GM19193 (cell line): ENCODE measurements around the gene POM121C.
"Not testable (repeated sequence)": the region's sequence is repeated elsewhere in the genome, so short reads cannot be mapped to it uniquely, and the experiment has no call there.

ENCODE experiments used
- POLR2A ChIP-seq: IDR thresholded peaks from 4 replicates; pipeline ENCODE4 v1.6.1; 2011; ENCODE audit not compliant: insufficient read depth, insufficient read length; ENCODE audit errors: extremely low read depth

Gene POM121C

DNA sequence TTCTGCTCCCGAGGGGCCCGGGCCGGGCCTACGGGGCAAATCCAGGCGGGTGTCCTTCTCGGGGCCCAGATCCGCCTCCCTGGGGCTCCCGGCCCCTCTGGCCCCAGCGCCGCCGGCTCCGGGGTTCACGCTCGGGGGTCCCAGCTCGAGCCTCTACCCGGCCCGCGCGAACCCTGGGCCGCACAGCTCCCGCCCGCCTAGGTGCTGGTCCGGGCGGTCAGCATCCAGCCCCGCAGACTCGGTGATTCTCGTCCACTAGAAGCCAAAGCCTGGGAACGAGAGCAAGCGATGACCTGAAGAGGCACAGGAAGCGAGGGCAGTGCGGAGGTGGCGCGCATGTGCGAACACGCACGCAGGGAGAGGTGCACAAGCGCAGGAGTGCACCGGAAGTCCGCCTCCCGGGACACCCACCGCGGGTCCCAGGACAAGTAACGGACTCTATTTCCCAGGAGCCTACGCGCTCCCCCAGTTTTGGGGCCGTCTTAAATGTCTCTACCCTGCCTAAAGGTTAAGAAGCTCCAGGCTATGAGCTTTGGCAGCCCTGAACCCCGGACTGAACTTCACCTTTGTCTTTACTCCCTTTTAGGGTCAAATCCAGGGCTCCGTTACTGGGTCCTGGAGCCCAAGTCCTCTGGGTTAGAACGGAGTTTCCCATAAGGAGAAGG, at the start of gene POM121C:
Gene POM121C (minus strand): TSS at position 321 of the 665 bp plus-strand sequence. CDS start 44,803 bp downstream, outside the sequence.
- TF ChIP-seq POLR2A: peak; percentile 65

GRCh38 chr7:75534727-75535307, 48.7 kb upstream of the POM121C start:
- no peak for TF ChIP-seq POLR2A

- TF ChIP-seq POLR2A: no peak
These were observed 47.8 kb upstream of the POM121C start for GRCh38 chr7:75533926-75534325.

DNA sequence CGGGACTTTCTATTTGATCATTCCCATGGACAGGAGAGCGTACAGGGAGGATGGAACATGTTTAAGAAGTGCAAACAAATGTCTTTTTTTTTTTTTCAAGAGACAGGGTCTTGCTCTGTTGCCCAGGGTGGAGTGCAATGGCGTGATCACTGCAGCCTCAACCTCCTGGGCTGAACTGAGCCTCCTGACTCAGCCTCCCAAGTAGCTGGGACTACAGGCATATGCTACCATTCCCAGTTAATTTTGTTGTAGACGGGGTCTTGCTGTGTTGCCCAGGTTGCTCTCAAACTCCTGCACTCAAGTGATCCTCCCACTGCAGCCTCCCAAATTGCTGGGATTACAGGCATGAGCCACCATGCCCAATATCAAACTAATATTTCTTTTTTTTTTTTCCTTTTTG, 46.5 kb upstream of the POM121C start:
- TF ChIP-seq POLR2A: no peak

- no peak for TF ChIP-seq POLR2A
These were observed 45.3 kb upstream of the POM121C start for GRCh38 chr7:75531359-75531821.

DNA sequence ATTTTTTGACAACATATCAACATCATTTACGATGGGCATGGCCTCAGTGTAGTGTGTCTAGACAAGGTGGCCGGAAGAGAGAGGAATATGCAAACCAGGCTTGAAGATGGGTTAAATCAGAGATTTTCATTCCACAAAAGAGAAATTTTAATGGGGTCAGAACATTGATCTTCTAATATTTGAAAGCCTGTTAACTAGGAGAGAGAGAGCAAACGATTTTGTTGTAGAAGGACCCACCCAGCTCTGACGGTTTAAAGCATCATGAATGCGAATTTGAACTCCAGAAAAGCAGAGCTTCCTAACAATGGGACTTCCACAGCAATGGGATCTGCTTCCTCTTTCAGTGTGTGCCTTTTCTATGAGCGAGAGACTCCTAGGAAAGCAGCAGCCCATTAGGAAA, 5.9 kb upstream of the POM121C start, which contains the start of gene SPDYE5:
Gene SPDYE5 (plus strand): TSS at position 301 of the 400 bp plus-strand sequence. CDS start 1,728 bp downstream, outside the sequence.
- TF ChIP-seq POLR2A: not testable (repeated sequence)

DNA sequence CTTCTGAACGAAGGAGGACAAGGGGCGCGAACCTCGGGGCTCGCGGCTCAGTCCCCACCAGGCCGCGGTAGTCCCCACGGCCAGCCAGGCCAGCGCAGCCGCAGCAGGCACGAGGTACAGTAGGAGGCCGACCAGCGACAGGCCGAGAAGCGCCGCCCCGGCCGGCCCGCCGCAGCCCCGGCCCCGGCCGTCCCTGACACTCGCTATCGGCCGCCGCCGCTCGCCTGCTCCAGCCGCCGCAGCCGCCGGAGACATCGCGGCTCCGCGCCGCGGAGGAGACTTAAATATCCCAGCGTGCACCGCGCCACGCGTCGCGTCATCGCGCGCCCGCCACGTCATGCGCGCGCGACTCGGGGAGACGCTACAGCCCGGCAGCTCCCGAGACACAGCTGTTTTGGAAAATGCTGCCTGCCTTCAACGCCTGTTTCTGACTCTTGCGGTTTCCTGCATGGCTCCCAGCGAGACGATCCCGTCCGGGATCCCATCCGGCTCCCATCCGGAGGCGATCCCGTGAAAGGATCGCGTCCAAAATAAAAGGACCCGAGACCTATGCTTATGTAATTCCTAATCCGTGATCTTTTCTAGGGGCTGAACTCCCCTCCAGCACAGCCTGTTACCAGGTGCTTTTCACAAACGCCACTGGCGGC, 43.5 kb downstream of the POM121C start:
- TF ChIP-seq POLR2A: peak; percentile 37

DNA sequence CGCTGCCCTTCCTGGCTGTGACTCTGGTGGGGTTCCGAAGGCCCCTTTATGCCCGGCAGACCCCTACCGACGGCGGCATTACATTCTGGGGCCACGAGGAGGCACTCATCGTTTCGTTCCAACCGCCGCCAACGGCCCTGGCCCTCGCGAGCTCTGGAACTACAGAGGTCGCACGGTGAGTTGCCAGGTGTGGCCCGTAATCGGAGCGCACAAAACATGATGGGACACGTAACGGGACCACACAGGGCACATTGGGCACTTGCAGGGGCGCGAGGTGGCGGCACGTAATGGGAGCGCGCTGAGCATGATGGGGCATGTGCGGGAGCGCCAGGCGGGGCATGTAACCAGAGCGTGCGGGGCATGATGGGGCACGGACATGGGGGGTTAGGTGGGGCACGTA, 90.8 kb downstream of the POM121C start, which contains the start of gene TRIM73:
Gene TRIM73 (plus strand): TSS at position 301 of the 400 bp plus-strand sequence. CDS start 3,305 bp downstream, outside the sequence.
- TF ChIP-seq POLR2A: not testable (repeated sequence)
